Measurements from ENCODE around the gene PPM1H. TPM values are rescaled to one million over a fixed set of nuclear protein-coding genes. Genes with fewer than 3 reads are reported as not detected.

The PPM1H gene
- total and polyA plus RNA-seq, 2 donors (not counting 1 experiment from before 2014, with no cell fraction given) = 0.01 TPM; not detected in 1

- no peaks in the 10 kb centered on the region for H3K9me3 Mint-ChIP-seq (ENCODE audit: insufficient read depth)
- H3K27ac Mint-ChIP-seq = no peak overlapping the region
- Histone ChIP-seq H3K36me3 (replicated peaks in 1 of 2; ENCODE audit: control extremely low read depth in 1 of 2, control insufficient read depth in 1 of 2, extremely low read depth in 1 of 2, insufficient read depth in 2 of 2, low read length in 1 of 2) (no peaks in the 10 kb centered on the region), H3K4me1 (ENCODE audit: control insufficient read depth in 2 of 2, insufficient read depth in 2 of 2, low read length in 2 of 2) (no peaks in the 10 kb centered on the region), H3K27me3 (replicated peaks in 1 of 4; ENCODE audit: control extremely low read depth in 1 of 4, control insufficient read depth in 3 of 4, insufficient read depth in 4 of 4, low read length in 3 of 4) (no peaks in the 10 kb centered on the region), H4K20me1 (ENCODE audit: control insufficient read depth, insufficient read depth, low read length, poor library complexity, severe bottlenecking) (no peaks in the 10 kb centered on the region), H3K4me2 (replicated peaks; ENCODE audit: low read depth, low read length, poor library complexity, severe bottlenecking) (no peak overlapping the region), H3K9ac (ENCODE audit: low read length) (no peak overlapping the region), H3K27ac (ENCODE audit: low read length in 2 of 2) (no peak overlapping the region), H3K4me3 (ENCODE audit: control extremely low read depth in 1 of 5, extremely low read depth in 1 of 5, insufficient read depth in 1 of 5, low read depth in 2 of 5, low read length in 4 of 5) (no peak overlapping the region), H3K9me3 (ENCODE audit: control extremely low read depth in 1 of 3, control insufficient read depth in 2 of 3, insufficient read depth in 1 of 3, low read length in 2 of 3) (no peaks in the 10 kb centered on the region), H3K79me2 (ENCODE audit: control insufficient read depth, insufficient read depth, low read length) (no peaks in the 10 kb centered on the region), H2AFZ (ENCODE audit: insufficient read depth, low read depth, low read length, poor library complexity, severe bottlenecking) (no peak overlapping the region)
- DNase-seq (no peak), ATAC-seq (ENCODE audit: low read depth) (no peak)
- no peaks in the 10 kb centered on the region for H3K27me3 Mint-ChIP-seq
- TF ChIP-seq EZH2 (IDR thresholded peaks at IDR 0.05; ENCODE audit: borderline replicate concordance, insufficient read depth, low read depth, low read length, poor library complexity, severe bottlenecking) = no peak
- TF ChIP-seq, protein P1, sequence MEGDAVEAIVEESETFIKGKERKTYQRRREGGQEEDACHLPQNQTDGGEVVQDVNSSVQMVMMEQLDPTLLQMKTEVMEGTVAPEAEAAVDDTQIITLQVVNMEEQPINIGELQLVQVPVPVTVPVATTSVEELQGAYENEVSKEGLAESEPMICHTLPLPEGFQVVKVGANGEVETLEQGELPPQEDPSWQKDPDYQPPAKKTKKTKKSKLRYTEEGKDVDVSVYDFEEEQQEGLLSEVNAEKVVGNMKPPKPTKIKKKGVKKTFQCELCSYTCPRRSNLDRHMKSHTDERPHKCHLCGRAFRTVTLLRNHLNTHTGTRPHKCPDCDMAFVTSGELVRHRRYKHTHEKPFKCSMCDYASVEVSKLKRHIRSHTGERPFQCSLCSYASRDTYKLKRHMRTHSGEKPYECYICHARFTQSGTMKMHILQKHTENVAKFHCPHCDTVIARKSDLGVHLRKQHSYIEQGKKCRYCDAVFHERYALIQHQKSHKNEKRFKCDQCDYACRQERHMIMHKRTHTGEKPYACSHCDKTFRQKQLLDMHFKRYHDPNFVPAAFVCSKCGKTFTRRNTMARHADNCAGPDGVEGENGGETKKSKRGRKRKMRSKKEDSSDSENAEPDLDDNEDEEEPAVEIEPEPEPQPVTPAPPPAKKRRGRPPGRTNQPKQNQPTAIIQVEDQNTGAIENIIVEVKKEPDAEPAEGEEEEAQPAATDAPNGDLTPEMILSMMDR (IDR thresholded peaks at IDR 0.05) = no peak
- CTCF ChIA-PET = no interaction called here
- no peaks in the 10 kb centered on the region for H3K4me1 Mint-ChIP-seq
- H3K4me3 Mint-ChIP-seq = no peak overlapping the region
- intact Hi-C loops (cut with micrococcal nuclease) = no loop called here
- POLR2A ChIA-PET = no interaction called here
- no CpG with 5 or more reads among the region's 5 CpGs for WGBS (ENCODE audit: insufficient coverage)
Observed at GRCh38 chr12:62716866-62717525, 218.0 kb downstream of the PPM1H start.

GRCh38 chr12:62716037-62716436 lies 218.9 kb downstream of the PPM1H start:
- H4K20me1 ChIP-seq (ENCODE audit: control insufficient read depth, insufficient read depth, low read length, poor library complexity, severe bottlenecking) = no peaks in the 10 kb centered on the region
- no peak for ATAC-seq (ENCODE audit: low read depth)
- H3K4me1 Mint-ChIP-seq = no peaks in the 10 kb centered on the region
- no peaks in the 10 kb centered on the region for H3K9me3 ChIP-seq (ENCODE audit: control extremely low read depth in 1 of 3, control insufficient read depth in 2 of 3, insufficient read depth in 1 of 3, low read length in 2 of 3)
- no peak overlapping the region for H3K9ac ChIP-seq (ENCODE audit: low read length)
- H3K9me3 Mint-ChIP-seq (ENCODE audit: insufficient read depth) = no peaks in the 10 kb centered on the region
- no peaks in the 10 kb centered on the region for H3K36me3 ChIP-seq (replicated peaks in 1 of 2; ENCODE audit: control extremely low read depth in 1 of 2, control insufficient read depth in 1 of 2, extremely low read depth in 1 of 2, insufficient read depth in 2 of 2, low read length in 1 of 2)
- H3K27ac ChIP-seq (ENCODE audit: low read length in 2 of 2) = no peak overlapping the region
- TF ChIP-seq, protein P1 (IDR thresholded peaks at IDR 0.05) = no peak
- TF ChIP-seq EZH2 (IDR thresholded peaks at IDR 0.05; ENCODE audit: borderline replicate concordance, insufficient read depth, low read depth, low read length, poor library complexity, severe bottlenecking) = no peak
- DNase-seq = no peak
- no peak overlapping the region for H3K4me2 ChIP-seq (replicated peaks; ENCODE audit: low read depth, low read length, poor library complexity, severe bottlenecking)
- no peak overlapping the region for H3K27ac Mint-ChIP-seq
- no peaks in the 10 kb centered on the region for H3K79me2 ChIP-seq (ENCODE audit: control insufficient read depth, insufficient read depth, low read length)
- H2AFZ ChIP-seq (ENCODE audit: insufficient read depth, low read depth, low read length, poor library complexity, severe bottlenecking) = no peak overlapping the region
- H3K4me3 ChIP-seq (ENCODE audit: control extremely low read depth in 1 of 5, extremely low read depth in 1 of 5, insufficient read depth in 1 of 5, low read depth in 2 of 5, low read length in 4 of 5) = no peak overlapping the region
- H3K27me3 Mint-ChIP-seq = no peaks in the 10 kb centered on the region
- WGBS (ENCODE audit: insufficient coverage) = no CpG with 5 or more reads among the region's 3 CpGs
- intact Hi-C loops (cut with micrococcal nuclease) = no loop called here
- CTCF ChIA-PET = no interaction called here
- H3K4me1 ChIP-seq (ENCODE audit: control insufficient read depth in 2 of 2, insufficient read depth in 2 of 2, low read length in 2 of 2) = no peaks in the 10 kb centered on the region
- POLR2A ChIA-PET = no interaction called here
- no peak overlapping the region for H3K4me3 Mint-ChIP-seq
- no peaks in the 10 kb centered on the region for H3K27me3 ChIP-seq (replicated peaks in 1 of 4; ENCODE audit: control extremely low read depth in 1 of 4, control insufficient read depth in 3 of 4, insufficient read depth in 4 of 4, low read length in 3 of 4)

Data from B cell (primary cell).